GM10847 (cell line): ENCODE measurements around the gene CDK5RAP2.

ENCODE experiments used
- POLR2A ChIP-seq: IDR thresholded peaks from 2 replicates; pipeline ENCODE4 v1.6.1; 2011; ENCODE audit not compliant: insufficient read length; ENCODE audit errors: extremely low read depth

CDK5RAP2 gene

DNA sequence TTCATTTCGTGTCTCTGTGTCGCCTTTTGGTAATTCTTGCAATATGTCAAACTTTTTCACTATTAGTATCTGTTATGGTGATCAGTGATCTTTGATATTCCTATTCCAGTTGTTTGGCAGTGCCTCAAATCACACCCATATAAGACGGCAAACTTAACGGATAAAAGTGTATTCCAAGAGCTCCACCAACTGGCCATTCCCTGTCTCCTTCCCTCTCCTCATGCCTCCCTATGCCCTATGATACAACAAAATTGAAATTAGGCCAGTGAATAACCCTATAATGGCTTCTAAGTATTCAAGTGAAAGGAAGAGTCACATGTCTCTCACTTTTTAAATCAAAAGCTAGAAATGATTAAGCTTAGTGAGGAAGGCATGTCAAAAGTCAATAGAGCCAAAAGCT is 74.8 kb downstream of the CDK5RAP2 start:
- no peak for TF ChIP-seq POLR2A

DNA sequence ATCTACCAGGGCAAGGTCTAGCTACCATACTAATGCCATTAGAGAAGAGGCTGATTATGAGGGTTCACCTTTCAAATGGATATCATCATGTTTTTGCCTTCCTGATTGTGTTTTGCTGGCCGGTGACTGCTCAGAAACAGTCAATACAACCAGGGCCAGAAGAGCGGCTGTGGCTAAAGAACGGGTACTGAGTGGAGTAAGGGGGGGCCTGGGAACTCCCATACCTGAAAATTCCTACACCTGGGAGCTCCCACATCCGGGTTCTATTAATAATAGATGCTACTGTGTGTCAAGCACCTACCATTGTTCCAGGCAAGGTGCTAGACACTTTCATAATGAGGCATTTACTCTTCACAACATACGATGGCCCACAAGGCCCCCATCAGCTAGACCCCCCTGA is 79.2 kb downstream of the CDK5RAP2 start:
- TF ChIP-seq POLR2A, result no peak

GRCh38 chr9:120490888-120491595 is 88.9 kb downstream of the CDK5RAP2 start:
- TF ChIP-seq POLR2A, result no peak

DNA sequence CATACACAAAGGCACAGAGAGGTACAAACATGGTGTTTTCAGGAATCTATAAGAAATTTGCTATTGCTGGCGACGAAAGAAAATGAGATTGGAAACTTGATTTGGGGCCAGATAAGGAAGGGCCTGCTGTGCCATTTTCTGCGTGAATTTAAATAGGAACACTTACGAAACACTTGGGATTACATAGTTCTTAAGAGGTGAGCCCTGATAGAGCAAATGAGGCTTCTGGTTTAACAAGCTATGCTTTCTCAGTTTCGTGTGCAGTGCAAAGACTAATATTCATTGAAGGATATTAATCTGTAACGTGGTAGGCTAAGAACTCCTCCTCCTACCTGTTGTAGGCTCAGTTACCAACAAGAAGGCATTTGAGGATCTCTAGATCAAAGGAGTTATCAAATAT is 93.1 kb downstream of the CDK5RAP2 start:
- TF ChIP-seq POLR2A, result no peak

DNA sequence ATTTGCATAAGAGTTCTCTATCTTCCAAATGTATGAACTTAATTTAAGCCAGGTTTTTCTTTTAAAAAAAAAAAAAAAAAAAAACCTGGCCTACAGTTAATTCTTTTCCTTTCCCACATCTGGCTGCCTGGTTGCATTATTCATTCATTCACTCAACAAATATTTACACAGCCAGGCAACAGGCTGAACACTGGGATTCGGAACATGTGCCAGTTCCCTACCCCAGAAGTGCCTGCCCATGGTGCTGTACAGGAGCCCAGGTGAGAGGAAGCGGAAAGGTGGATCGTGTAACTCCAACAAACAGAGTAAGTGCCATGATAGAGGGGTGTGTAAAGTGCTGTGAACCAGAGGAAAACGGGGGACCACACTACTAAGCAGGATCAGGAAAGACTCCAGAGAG is 93.6 kb downstream of the CDK5RAP2 start:
- TF ChIP-seq POLR2A, result no peak

DNA sequence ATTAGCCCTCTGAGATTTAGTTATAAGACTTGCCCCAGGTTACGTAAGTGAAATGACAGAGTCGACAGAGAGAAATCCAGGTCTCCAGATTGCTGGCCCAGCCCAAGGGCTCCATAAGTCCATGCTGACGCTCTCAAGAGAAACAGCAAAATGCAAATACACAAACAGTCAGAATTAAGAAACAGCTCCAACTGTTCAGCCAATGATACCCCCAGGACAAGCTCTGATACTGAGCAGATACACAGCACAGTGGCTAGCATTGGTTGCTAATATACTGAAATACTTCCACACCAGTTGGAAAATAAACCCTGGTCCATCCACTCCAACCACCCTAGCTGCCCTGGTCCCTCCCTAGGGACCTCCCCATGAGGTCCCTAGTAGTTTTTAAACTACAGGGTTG is 94.2 kb downstream of the CDK5RAP2 start:
- no peak for TF ChIP-seq POLR2A

- no peak for TF ChIP-seq POLR2A
These were observed 95.8 kb downstream of the CDK5RAP2 start for GRCh38 chr9:120484162-120484561.

DNA sequence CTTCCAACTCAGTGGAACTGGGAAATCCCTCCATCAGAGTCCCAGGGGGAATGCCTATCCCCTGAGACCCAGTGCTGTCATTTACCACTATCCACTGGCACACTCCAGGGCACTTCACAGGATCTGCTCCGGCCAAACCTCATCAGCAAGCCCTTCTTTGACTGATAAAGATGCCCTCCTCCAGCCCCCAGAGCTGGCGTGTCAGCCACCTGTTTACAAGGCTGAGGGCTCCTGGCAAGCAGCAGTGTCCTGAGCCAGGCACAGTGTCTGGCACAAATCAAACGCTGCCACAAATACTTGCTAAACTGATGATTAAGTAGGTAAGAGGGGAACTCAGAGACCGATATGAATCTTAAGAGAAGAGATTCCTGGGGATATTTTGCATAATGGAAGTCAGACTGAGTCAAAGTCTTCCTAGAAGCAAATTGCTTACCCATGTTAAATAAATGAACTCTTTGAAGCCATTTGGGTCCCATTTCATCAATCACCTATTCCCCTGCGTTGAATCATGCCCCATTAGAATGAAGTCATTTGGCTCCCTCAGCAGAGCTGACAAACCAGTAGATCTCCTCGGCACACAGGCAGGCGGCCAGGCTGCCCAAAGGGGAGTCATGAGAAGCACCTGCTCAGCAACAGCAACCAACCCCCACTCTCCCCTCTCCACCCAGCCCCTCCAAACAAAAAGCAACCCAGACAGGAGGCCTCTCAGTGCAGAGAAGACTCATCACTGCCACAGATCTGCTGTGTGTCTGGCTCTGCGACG is 97.4 kb downstream of the CDK5RAP2 start:
- TF ChIP-seq POLR2A, result no peak

DNA sequence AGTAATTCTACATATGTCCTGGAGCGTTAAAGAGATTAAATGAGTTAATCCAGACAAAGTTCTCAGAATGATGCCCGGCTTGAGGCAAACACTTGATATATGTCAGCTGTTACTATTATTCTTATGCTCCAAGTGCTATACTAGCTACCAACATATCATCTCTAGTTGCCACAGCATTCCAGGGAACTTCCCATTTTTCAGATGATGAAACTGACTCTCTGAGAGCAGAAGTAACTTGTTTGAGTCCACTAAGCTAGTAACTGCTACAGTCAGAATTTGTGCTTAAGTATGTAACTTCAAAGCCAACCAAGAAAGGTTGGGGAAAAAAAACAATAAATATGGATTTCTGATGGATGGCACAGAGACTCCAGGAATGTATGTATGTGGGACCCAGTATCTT is 98.1 kb downstream of the CDK5RAP2 start:
- TF ChIP-seq POLR2A, result no peak

DNA sequence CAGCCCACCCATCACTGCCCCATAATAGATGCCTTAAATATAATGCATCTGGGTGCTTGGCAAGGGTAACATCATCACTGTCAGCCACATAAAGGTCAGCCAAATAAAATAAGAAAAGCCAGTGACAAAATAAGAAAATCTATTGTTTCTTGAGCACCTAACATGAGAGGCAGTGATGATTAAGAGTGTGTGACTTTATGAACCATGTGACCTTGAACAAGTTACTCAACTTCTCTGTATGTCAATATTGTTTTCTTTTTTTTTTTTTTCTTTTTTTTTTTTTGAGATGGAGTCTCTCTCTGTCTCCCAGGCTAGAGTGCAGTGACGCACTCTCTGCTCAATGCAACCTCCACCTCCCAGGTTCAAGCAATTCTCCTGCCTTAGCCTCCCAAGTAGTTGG is 98.7 kb downstream of the CDK5RAP2 start:
- no peak for TF ChIP-seq POLR2A

DNA sequence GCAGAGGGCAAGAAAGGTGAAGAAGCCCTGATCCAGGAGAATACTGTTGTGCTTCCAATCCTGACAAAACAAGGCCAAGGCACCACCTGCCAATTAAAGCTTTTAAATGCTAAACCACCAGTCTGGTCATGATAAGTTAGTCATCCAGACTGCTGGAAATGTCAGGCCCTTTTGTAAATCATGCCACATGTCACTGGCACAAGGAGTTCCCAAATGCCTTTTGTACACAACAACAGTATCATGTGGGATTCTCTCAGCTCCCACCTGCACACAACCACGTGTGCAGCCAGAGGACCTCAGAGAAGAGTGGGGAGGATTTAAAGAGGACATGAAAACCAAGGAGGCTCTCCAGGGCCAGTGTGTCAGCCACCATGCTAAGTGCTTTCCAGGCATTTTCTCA is 99.3 kb downstream of the CDK5RAP2 start:
- no peak for TF ChIP-seq POLR2A

- TF ChIP-seq POLR2A, result no peak
These were observed 101.8 kb downstream of the CDK5RAP2 start for GRCh38 chr9:120478208-120478607.

GRCh38 chr9:120477534-120478001 is 102.4 kb downstream of the CDK5RAP2 start:
- no peak for TF ChIP-seq POLR2A

DNA sequence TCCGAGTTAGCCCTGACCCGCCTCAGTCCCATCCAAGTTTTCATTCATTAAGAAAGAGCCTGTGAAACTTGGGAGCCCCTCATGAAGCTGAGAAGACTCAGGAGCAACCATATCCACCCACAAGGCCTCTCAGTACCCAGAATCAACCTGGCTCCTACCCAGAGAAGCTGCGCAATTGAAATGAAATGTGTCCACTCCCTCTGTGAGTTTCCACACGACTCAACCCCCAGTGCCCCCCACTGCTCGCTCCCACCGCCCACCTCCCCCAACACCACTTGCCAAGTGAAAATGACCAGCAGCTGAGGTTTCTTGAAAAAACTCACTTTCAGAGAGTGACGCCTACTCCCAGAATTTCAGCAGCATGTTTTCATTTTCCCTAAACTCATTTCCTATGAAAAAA is 104.6 kb downstream of the CDK5RAP2 start:
- no peak for TF ChIP-seq POLR2A

GRCh38 chr9:120474591-120475243 is 105.2 kb downstream of the CDK5RAP2 start:
- TF ChIP-seq POLR2A, result no peak

DNA sequence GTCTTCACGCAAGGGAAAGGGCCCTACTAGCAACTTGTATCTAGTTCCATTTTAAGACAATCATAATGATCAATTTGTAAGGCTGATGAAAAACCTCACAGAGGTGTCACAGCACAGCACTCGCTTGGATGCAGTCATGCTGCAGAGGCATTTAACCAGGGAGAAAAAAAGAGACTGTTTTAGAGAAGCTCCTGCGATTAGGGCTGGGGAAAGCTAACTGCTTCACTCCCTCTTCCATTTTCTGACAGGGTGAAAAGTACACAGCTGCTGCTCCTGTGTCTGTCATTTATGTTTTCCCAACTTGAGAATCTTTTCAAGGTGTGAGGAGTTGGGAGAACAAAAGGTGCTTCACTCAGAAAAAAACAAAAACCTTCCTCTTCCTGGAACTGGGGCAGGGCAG is 106.4 kb downstream of the CDK5RAP2 start:
- no peak for TF ChIP-seq POLR2A
